H7 (cell line): ENCODE measurements around the gene GRIFIN. TPM values are rescaled to one million over a fixed set of nuclear protein-coding genes. Genes with fewer than 3 reads are reported as not detected.
A peak's percentile ranks its signal among the peaks of the same experiment; 100 is the strongest.

Experiments
- DNase-seq: peaks from one replicate; pipeline ENCODE4 v3.0.0; 2012
- H3K27me3 ChIP-seq: 2 replicates; pipeline ENCODE4 v1.6.0; 2011; ENCODE audit warnings: mild to moderate bottlenecking, low read length; ENCODE audit not compliant: control insufficient read depth, insufficient read depth
- H3K36me3 ChIP-seq: replicated peaks from 2 replicates; pipeline ENCODE4 v1.5.1; 2011; ENCODE audit warnings: low read length; ENCODE audit not compliant: control insufficient read depth, insufficient read depth
- H3K4me3 ChIP-seq: 2 replicates; pipeline ENCODE4 v1.5.1; 2011; ENCODE audit warnings: low read depth, mild to moderate bottlenecking, control low read depth, low read length, moderate library complexity; ENCODE audit not compliant: insufficient read depth
- total RNA-seq: library from RNA; depleted of rRNA; stranded (reverse); fragments of >200 nt; shearing (Covaris generic); gene quantifications from 2 replicates; pipeline ENCODE4 v1.2.3, GENCODE V29; 2014

GRIFIN gene
- total RNA-seq, 1 experiment from 2014 or later, result not detected

GRCh38 chr7:2497500-2498336 is 21.5 kb upstream of the GRIFIN start:
- H3K36me3 ChIP-seq, result no peaks in the 10 kb centered on the region
- H3K27me3 ChIP-seq, result no peaks in the 10 kb centered on the region
- no peak overlapping the region for H3K4me3 ChIP-seq
- peak; percentile 83 for DNase-seq

GRCh38 chr7:2497065-2497464 is 20.9 kb upstream of the GRIFIN start:
- no peaks in the 10 kb centered on the region for H3K36me3 ChIP-seq
- DNase-seq, result no peak
- no peaks in the 10 kb centered on the region for H3K27me3 ChIP-seq
- no peak overlapping the region for H3K4me3 ChIP-seq

GRCh38 chr7:2496375-2496774 is 20.2 kb upstream of the GRIFIN start:
- no peak overlapping the region for H3K4me3 ChIP-seq
- no peaks in the 10 kb centered on the region for H3K36me3 ChIP-seq
- DNase-seq, result no peak
- no peaks in the 10 kb centered on the region for H3K27me3 ChIP-seq

GRCh38 chr7:2495418-2496299 is 19.5 kb upstream of the GRIFIN start:
- H3K4me3 ChIP-seq, result no peak overlapping the region
- DNase-seq, result peak; percentile 93
- H3K36me3 ChIP-seq, result no peaks in the 10 kb centered on the region
- no peaks in the 10 kb centered on the region for H3K27me3 ChIP-seq

- Histone ChIP-seq H3K27me3 (no peaks in the 10 kb centered on the region), H3K36me3 (no peaks in the 10 kb centered on the region), H3K4me3 (no peak overlapping the region)
- no peak for DNase-seq
These were observed 18.3 kb upstream of the GRIFIN start for GRCh38 chr7:2494191-2495130.

- Histone ChIP-seq H3K36me3 (no peaks in the 10 kb centered on the region), H3K4me3 (no peak overlapping the region), H3K27me3 (no peaks in the 10 kb centered on the region)
- no peak for DNase-seq
These were observed 17.3 kb upstream of the GRIFIN start for GRCh38 chr7:2493205-2494164.

- Histone ChIP-seq H3K27me3 (no peaks in the 10 kb centered on the region), H3K4me3 (no peak overlapping the region), H3K36me3 (no peaks in the 10 kb centered on the region)
- DNase-seq, result no peak
These were observed 15.8 kb upstream of the GRIFIN start for GRCh38 chr7:2492038-2492437.

- Histone ChIP-seq H3K27me3 (no peaks in the 10 kb centered on the region), H3K36me3 (no peaks in the 10 kb centered on the region), H3K4me3 (no peak overlapping the region)
- DNase-seq, result no peak
These were observed 14.0 kb upstream of the GRIFIN start for GRCh38 chr7:2490181-2490651.

- Histone ChIP-seq H3K27me3 (no peaks in the 10 kb centered on the region), H3K4me3 (no peak overlapping the region), H3K36me3 (no peaks in the 10 kb centered on the region)
- DNase-seq, result no peak
These were observed 12.5 kb upstream of the GRIFIN start for GRCh38 chr7:2488681-2489080.

- DNase-seq, result no peak
- no peaks in the 10 kb centered on the region for H3K27me3 ChIP-seq
- H3K36me3 ChIP-seq, result no peaks in the 10 kb centered on the region
- H3K4me3 ChIP-seq, result no peak overlapping the region
These were observed 12.1 kb upstream of the GRIFIN start for GRCh38 chr7:2488272-2488645.

- Histone ChIP-seq H3K4me3 (no peak overlapping the region), H3K36me3 (no peaks in the 10 kb centered on the region), H3K27me3 (no peaks in the 10 kb centered on the region)
- DNase-seq, result no peak
These were observed 11.5 kb upstream of the GRIFIN start for GRCh38 chr7:2487586-2488271.

- Histone ChIP-seq H3K36me3 (no peaks in the 10 kb centered on the region), H3K27me3 (no peaks in the 10 kb centered on the region), H3K4me3 (no peak overlapping the region)
- DNase-seq, result no peak
These were observed 8.7 kb upstream of the GRIFIN start for GRCh38 chr7:2484868-2485267.

GRCh38 chr7:2483494-2483893 is 7.3 kb upstream of the GRIFIN start:
- Histone ChIP-seq H3K36me3 (no peaks in the 10 kb centered on the region), H3K27me3 (no peaks in the 10 kb centered on the region), H3K4me3 (no peak overlapping the region)
- DNase-seq, result no peak
